ENCODE results near the gene MBD3. TPM values are rescaled to one million over a fixed set of nuclear protein-coding genes. Genes with fewer than 3 reads are reported as not detected.
A peak's percentile ranks its signal among the peaks of the same experiment; 100 is the strongest.

MBD3 gene
- total and polyA plus RNA-seq, 5 donors = 45.8 to 96.2 (median 62.9) TPM

DNA sequence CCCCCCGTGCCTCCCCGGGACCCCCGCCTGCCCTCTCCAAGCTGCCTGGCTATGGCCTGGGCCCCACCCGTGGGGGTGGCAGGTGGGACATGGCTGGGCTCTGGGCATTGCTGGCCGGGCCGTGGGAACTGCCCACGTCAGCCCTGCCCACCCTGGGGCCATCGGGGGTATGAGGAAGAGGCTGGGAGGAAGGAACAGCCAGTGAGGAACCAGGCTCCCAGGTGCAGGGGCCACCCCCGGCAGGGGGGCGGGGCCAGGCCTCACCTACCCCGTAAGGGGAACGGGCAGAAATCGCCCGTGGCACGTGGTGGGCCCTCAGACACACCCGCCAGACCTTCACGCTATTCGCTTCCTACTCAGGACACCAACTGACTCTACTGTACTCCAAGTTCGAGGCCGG, 37.3 kb upstream of the MBD3 start:
- no peak for ATAC-seq
- no peaks in the 10 kb centered on the region for H3K27me3 ChIP-seq (ENCODE audit: control insufficient read depth, insufficient read depth)
- H3K9me3 ChIP-seq (ENCODE audit: control insufficient read depth, low read length) = no peaks in the 10 kb centered on the region
- H3K4me3 ChIP-seq (ENCODE audit: low read length) = no peak overlapping the region
- intact Hi-C loops (cut with DNase I) = no loop called here
- H3K27ac ChIP-seq (ENCODE audit: low read length) = no peak overlapping the region
- WGBS = 88% methylated on average over 20 of the region's 20 CpGs
- no peaks in the 10 kb centered on the region for H3K4me1 ChIP-seq (ENCODE audit: control insufficient read depth, insufficient read depth, low read length)
- DNase-seq = peak in 2 of 3 donors; percentile 24 to 55

DNA sequence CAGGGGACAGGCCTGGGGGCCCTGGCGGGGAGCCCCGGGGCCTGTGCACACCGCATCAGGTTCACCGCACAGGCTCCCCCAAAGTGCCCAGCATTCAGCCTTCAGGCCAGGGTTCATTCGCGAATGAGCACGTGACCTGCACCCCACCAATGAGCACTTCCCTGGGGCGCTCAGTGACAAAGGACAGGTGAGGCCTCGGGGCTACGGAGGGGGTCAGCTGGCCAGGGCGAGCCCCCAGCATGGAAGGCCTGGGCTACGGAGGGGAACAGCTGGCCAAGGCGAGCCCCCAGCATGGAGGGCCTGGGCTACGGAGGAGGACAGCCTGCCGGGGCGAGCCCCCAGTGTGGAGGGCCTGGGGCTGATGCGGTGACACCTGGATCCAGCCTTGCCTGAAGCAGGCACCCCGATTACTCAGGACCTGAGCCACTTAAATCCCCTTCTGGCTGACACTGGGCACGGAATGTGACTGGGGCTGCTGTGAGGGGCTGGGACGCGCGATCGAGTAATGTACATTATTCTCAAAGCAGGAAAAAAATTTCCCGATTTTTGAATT, 36.7 kb upstream of the MBD3 start:
- H3K9me3 ChIP-seq (ENCODE audit: control insufficient read depth, low read length) = no peaks in the 10 kb centered on the region
- no peak overlapping the region for H3K27ac ChIP-seq (ENCODE audit: low read length)
- intact Hi-C loops (cut with DNase I) = loop anchor here in 1 of 4 donors (10.0 kb wide), 1 partner anchor 135 kb away; no protein-coding TSS in a partner anchor
- H3K4me3 ChIP-seq (ENCODE audit: low read length) = no peak overlapping the region
- WGBS = 98% methylated on average over 24 of the region's 24 CpGs
- DNase-seq = peak in 2 of 3 donors; percentile 24 to 30
- no peak for ATAC-seq
- H3K27me3 ChIP-seq (ENCODE audit: control insufficient read depth, insufficient read depth) = no peaks in the 10 kb centered on the region
- no peaks in the 10 kb centered on the region for H3K4me1 ChIP-seq (ENCODE audit: control insufficient read depth, insufficient read depth, low read length)

DNA sequence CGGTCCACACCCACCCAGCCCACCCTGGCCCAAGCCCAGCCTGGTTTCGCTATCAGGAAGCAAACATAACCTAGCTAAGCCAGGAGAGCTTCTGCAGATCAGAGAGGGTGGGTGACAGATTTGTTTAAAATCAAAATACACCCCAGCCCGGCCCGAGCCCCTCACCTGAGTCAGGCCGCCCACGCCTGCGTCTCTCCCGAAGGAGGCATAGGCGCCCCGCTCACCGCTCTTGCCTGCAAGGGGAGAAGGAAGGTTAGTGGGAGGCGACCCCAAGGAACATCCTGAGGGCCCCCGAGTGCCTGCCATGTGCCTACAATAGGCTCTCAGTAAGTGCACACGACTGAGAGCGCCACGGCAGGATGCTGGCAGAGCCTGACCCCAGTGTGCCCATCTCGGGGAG, 34.5 kb upstream of the MBD3 start:
- Histone ChIP-seq H3K4me3 (ENCODE audit: low read length) (no peak overlapping the region), H3K4me1 (ENCODE audit: control insufficient read depth, insufficient read depth, low read length) (no peaks in the 10 kb centered on the region), H3K27ac (ENCODE audit: low read length) (no peak overlapping the region), H3K9me3 (ENCODE audit: control insufficient read depth, low read length) (no peaks in the 10 kb centered on the region), H3K27me3 (ENCODE audit: control insufficient read depth, insufficient read depth) (no peaks in the 10 kb centered on the region)
- intact Hi-C loops (cut with DNase I) = loop anchor here in 1 of 4 donors (10.0 kb wide), 1 partner anchor 138 kb away; no protein-coding TSS in a partner anchor
- DNase-seq = peak in 2 of 3 donors; percentile 35 to 38
- WGBS = 95% methylated on average over 17 of the region's 17 CpGs
- no peak for ATAC-seq

DNA sequence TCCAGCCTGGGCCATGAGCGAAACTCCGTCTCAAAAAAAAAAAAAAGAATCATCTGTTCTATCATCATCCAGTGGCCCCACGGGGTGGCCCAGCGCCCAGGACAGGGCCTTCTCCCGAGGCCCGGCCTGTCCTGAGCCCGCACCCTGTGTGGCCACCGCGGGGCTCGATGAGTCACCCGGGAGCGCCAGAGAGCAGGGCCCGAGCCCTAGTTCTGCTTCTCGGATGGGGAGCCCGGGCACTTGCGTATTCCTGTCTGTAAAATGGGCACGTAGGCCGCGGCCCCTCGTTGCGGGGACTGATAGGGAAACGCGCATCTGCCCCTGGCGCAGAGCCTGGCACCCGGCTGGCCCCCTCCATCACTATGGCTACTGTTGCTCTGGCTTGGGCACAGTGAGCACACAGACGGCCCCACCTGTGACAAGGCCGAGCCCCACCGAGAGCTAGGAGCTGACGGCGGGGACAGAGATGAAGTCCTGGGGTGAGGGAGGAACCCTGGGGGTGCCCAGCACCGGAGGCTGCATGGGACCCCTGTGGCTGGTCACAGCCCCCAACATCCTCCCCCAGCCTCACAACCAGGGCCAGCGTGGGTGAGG, 33.8 kb upstream of the MBD3 start:
- 91% methylated on average over 32 of the region's 32 CpGs for WGBS
- no peaks in the 10 kb centered on the region for H3K27me3 ChIP-seq (ENCODE audit: control insufficient read depth, insufficient read depth)
- no peak overlapping the region for H3K27ac ChIP-seq (ENCODE audit: low read length)
- no peaks in the 10 kb centered on the region for H3K4me1 ChIP-seq (ENCODE audit: control insufficient read depth, insufficient read depth, low read length)
- DNase-seq = peak in 2 of 3 donors; percentile 38 to 51
- no peak for ATAC-seq
- H3K4me3 ChIP-seq (ENCODE audit: low read length) = no peak overlapping the region
- intact Hi-C loops (cut with DNase I) = loop anchor here in 1 of 4 donors (10.0 kb wide), 1 partner anchor 138 kb away; no protein-coding TSS in a partner anchor
- no peaks in the 10 kb centered on the region for H3K9me3 ChIP-seq (ENCODE audit: control insufficient read depth, low read length)

DNA sequence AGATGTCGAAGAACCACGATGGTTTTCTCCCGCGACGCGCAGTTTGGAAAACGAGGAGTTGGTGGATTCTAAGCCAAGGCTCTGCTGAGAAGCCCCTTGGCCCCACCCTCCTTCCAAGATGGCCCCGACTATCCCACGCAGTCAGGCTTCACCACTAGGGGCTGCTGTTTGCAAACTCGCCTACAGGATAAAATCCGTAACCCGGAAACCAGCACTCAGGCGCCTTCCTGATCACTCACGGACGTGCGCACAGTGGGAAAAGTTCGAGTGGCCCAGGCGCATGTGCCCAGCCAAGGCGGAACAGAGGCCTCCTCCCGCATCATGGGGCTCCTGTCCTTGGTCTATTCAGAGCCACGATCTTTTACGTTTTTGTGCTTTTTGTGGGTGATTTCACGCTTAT, 31.8 kb upstream of the MBD3 start:
- H3K4me1 ChIP-seq (ENCODE audit: control insufficient read depth, insufficient read depth, low read length) = no peaks in the 10 kb centered on the region
- intact Hi-C loops (cut with DNase I) = loop anchor here in 1 of 4 donors (10.0 kb wide), 1 partner anchor 140 kb away; no protein-coding TSS in a partner anchor
- H3K4me3 ChIP-seq (ENCODE audit: low read length) = no peak overlapping the region
- ATAC-seq (peak; percentile 15 to 72), DNase-seq (peak; percentile 51 to 78 (median 72))
- no peaks in the 10 kb centered on the region for H3K27me3 ChIP-seq (ENCODE audit: control insufficient read depth, insufficient read depth)
- 78% methylated on average over 23 of the region's 23 CpGs for WGBS
- no peaks in the 10 kb centered on the region for H3K9me3 ChIP-seq (ENCODE audit: control insufficient read depth, low read length)
- H3K27ac ChIP-seq (ENCODE audit: low read length) = no peak overlapping the region

- Histone ChIP-seq H3K27ac (ENCODE audit: low read length) (no peak overlapping the region), H3K9me3 (ENCODE audit: control insufficient read depth, low read length) (no peaks in the 10 kb centered on the region), H3K27me3 (ENCODE audit: control insufficient read depth, insufficient read depth) (no peaks in the 10 kb centered on the region), H3K4me1 (ENCODE audit: control insufficient read depth, insufficient read depth, low read length) (no peaks in the 10 kb centered on the region), H3K4me3 (ENCODE audit: low read length) (no peak overlapping the region)
- WGBS = 91% methylated on average over 5 of the region's 5 CpGs
- DNase-seq (peak in 1 of 3 donors; percentile 6), ATAC-seq (no peak)
- intact Hi-C loops (cut with DNase I) = loop anchor here in 1 of 4 donors (10.0 kb wide), 1 partner anchor 142 kb away; no protein-coding TSS in a partner anchor
Measured at GRCh38 chr19:1622541-1622940, 29.9 kb upstream of the MBD3 start.

GRCh38 chr19:1622007-1622406, 29.3 kb upstream of the MBD3 start:
- DNase-seq = peak in 1 of 3 donors; percentile 22
- intact Hi-C loops (cut with DNase I) = loop anchor here in 1 of 4 donors (10.0 kb wide), 1 partner anchor 143 kb away; no protein-coding TSS in a partner anchor
- ATAC-seq = no peak
- H3K9me3 ChIP-seq (ENCODE audit: control insufficient read depth, low read length) = no peaks in the 10 kb centered on the region
- 94% methylated on average over 23 of the region's 23 CpGs for WGBS
- no peaks in the 10 kb centered on the region for H3K4me1 ChIP-seq (ENCODE audit: control insufficient read depth, insufficient read depth, low read length)
- no peak overlapping the region for H3K4me3 ChIP-seq (ENCODE audit: low read length)
- H3K27me3 ChIP-seq (ENCODE audit: control insufficient read depth, insufficient read depth) = no peaks in the 10 kb centered on the region
- H3K27ac ChIP-seq (ENCODE audit: low read length) = no peak overlapping the region

DNA sequence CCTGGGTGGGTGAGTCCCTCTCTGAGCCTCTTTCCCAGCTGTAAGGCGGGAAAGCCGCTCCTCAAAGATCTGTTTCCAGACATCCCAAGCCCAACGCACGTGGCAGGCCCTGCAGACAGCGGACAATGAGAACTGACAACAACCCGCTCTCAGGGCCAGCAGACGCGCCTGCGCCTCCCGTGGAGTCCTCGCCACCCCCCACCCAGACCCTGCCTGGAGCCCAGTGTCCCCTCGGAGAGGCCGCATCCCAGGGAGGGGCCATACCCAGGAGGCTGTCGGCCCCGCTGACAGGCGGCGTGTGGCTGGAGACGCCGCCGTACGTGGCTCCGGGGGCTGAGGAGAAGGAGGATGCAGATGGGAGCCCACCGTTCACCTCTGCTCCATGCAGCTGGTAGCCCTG, 28.9 kb upstream of the MBD3 start:
- no peaks in the 10 kb centered on the region for H3K4me1 ChIP-seq (ENCODE audit: control insufficient read depth, insufficient read depth, low read length)
- H3K9me3 ChIP-seq (ENCODE audit: control insufficient read depth, low read length) = no peaks in the 10 kb centered on the region
- no peak overlapping the region for H3K4me3 ChIP-seq (ENCODE audit: low read length)
- no peaks in the 10 kb centered on the region for H3K27me3 ChIP-seq (ENCODE audit: control insufficient read depth, insufficient read depth)
- WGBS = 88% methylated on average over 23 of the region's 23 CpGs
- intact Hi-C loops (cut with DNase I) = loop anchor here in 1 of 4 donors (10.0 kb wide), 1 partner anchor 143 kb away; no protein-coding TSS in a partner anchor
- ATAC-seq (no peak), DNase-seq (peak in 2 of 3 donors; percentile 44 to 49)
- no peak overlapping the region for H3K27ac ChIP-seq (ENCODE audit: low read length)

- ATAC-seq (no peak), DNase-seq (peak in 1 of 3 donors; percentile 39)
- Histone ChIP-seq H3K9me3 (ENCODE audit: control insufficient read depth, low read length) (no peaks in the 10 kb centered on the region), H3K27ac (ENCODE audit: low read length) (no peak overlapping the region), H3K4me3 (ENCODE audit: low read length) (no peak overlapping the region), H3K4me1 (ENCODE audit: control insufficient read depth, insufficient read depth, low read length) (no peaks in the 10 kb centered on the region), H3K27me3 (ENCODE audit: control insufficient read depth, insufficient read depth) (no peaks in the 10 kb centered on the region)
- intact Hi-C loops (cut with DNase I) = loop anchor here in 1 of 4 donors (10.0 kb wide), 1 partner anchor 144 kb away; no protein-coding TSS in a partner anchor
- WGBS = 90% methylated on average over 19 of the region's 19 CpGs
Measured at GRCh38 chr19:1621021-1621420, 28.4 kb upstream of the MBD3 start.

GRCh38 chr19:1620502-1620901, 27.8 kb upstream of the MBD3 start:
- Histone ChIP-seq H3K4me3 (ENCODE audit: low read length) (no peak overlapping the region), H3K4me1 (ENCODE audit: control insufficient read depth, insufficient read depth, low read length) (no peaks in the 10 kb centered on the region), H3K27ac (ENCODE audit: low read length) (no peak overlapping the region), H3K27me3 (ENCODE audit: control insufficient read depth, insufficient read depth) (no peaks in the 10 kb centered on the region), H3K9me3 (ENCODE audit: control insufficient read depth, low read length) (no peaks in the 10 kb centered on the region)
- 89% methylated on average over 11 of the region's 11 CpGs for WGBS
- ATAC-seq = no peak
- intact Hi-C loops (cut with DNase I) = loop anchor here in 1 of 4 donors (10.0 kb wide), 1 partner anchor 144 kb away; no protein-coding TSS in a partner anchor
- peak in 2 of 3 donors; percentile 26 to 36 for DNase-seq

GRCh38 chr19:1619703-1620102, 27.0 kb upstream of the MBD3 start:
- Histone ChIP-seq H3K4me3 (ENCODE audit: low read length) (no peak overlapping the region), H3K4me1 (ENCODE audit: control insufficient read depth, insufficient read depth, low read length) (no peaks in the 10 kb centered on the region), H3K27me3 (ENCODE audit: control insufficient read depth, insufficient read depth) (no peaks in the 10 kb centered on the region), H3K9me3 (ENCODE audit: control insufficient read depth, low read length) (no peaks in the 10 kb centered on the region), H3K27ac (ENCODE audit: low read length) (no peak overlapping the region)
- intact Hi-C loops (cut with DNase I) = loop anchor here in 1 of 4 donors (10.0 kb wide), 1 partner anchor 145 kb away; no protein-coding TSS in a partner anchor
- peak in 1 of 3 donors; percentile 37 for DNase-seq
- ATAC-seq = no peak
- WGBS = 88% methylated on average over 18 of the region's 18 CpGs

All from right cardiac atrium (tissue), 5 donors.